ENCODE measurements around the gene ARHGAP45. TPM values are rescaled to one million over a fixed set of nuclear protein-coding genes. Genes with fewer than 3 reads are reported as not detected.

The ARHGAP45 gene
- total and polyA plus RNA-seq, 2 donors from 2014 or later: 11.8 to 50.0 TPM

DNA sequence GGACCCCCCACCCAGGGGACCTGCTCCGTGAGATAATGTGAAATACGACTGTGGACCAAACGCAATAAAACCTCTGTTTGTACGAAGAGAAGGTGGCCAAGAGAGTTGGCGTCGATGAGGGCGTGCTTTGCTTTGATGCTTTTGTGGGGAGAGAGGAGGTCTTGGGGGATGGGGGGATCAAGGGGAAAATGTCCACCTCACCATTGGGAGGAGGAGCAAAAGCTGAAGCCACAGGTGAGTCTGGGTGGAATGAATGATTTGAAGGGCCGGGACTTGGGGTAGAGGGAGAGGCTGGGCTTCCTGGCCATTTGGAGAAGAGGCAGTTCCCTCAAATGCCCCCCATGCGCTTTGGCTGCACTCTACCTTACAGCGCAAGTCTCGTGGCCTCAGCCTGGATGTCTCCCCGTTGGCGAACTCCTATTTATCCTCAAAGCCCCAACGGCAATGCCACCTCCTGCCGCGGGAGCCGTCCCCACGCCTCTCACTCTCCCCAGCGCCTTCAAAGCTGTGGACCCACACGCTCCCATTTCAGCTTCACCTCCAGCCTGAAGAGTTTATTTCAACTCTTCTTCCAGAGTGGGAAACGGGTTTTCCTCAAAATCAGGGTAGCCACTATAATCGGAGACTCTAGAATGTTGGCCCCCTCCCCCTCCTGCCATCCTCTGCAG lies 27.9 kb upstream of the ARHGAP45 start:
- TF ChIP-seq, protein P1, sequence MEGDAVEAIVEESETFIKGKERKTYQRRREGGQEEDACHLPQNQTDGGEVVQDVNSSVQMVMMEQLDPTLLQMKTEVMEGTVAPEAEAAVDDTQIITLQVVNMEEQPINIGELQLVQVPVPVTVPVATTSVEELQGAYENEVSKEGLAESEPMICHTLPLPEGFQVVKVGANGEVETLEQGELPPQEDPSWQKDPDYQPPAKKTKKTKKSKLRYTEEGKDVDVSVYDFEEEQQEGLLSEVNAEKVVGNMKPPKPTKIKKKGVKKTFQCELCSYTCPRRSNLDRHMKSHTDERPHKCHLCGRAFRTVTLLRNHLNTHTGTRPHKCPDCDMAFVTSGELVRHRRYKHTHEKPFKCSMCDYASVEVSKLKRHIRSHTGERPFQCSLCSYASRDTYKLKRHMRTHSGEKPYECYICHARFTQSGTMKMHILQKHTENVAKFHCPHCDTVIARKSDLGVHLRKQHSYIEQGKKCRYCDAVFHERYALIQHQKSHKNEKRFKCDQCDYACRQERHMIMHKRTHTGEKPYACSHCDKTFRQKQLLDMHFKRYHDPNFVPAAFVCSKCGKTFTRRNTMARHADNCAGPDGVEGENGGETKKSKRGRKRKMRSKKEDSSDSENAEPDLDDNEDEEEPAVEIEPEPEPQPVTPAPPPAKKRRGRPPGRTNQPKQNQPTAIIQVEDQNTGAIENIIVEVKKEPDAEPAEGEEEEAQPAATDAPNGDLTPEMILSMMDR (IDR thresholded peaks at IDR 0.05; ENCODE audit: borderline replicate concordance, extremely low read depth, insufficient read depth): no peak
- H3K4me1 ChIP-seq (ENCODE audit: control insufficient read depth in 2 of 3, insufficient read depth in 2 of 3, low read depth in 1 of 3, low read length in 3 of 3): peaks cover 0 to 19% (median 9%) of the 10 kb centered on the region in 3 donors
- DNase-seq (no peak), FAIRE-seq (no peak)
- peak overlapping the region in 1 of 3 donors; percentile 74 for H3K4me3 ChIP-seq (ENCODE audit: low read length in 3 of 3)
- no peak overlapping the region for H3K9ac ChIP-seq (ENCODE audit: low read length in 3 of 3)
- no peaks in the 10 kb centered on the region for H3K9me3 ChIP-seq (ENCODE audit: control insufficient read depth in 2 of 3, insufficient read depth in 1 of 3, low read length in 3 of 3)
- H3K36me3 ChIP-seq (ENCODE audit: control insufficient read depth in 2 of 3, insufficient read depth in 3 of 3, low read length in 3 of 3): no peaks in the 10 kb centered on the region
- H3K27me3 ChIP-seq (ENCODE audit: control insufficient read depth, insufficient read depth, low read length): no peaks in the 10 kb centered on the region
- no peak overlapping the region for H3K27ac ChIP-seq (ENCODE audit: low read depth in 2 of 2, low read length in 2 of 2)
- intact Hi-C loops (cut with DNase I): no loop called here

DNA sequence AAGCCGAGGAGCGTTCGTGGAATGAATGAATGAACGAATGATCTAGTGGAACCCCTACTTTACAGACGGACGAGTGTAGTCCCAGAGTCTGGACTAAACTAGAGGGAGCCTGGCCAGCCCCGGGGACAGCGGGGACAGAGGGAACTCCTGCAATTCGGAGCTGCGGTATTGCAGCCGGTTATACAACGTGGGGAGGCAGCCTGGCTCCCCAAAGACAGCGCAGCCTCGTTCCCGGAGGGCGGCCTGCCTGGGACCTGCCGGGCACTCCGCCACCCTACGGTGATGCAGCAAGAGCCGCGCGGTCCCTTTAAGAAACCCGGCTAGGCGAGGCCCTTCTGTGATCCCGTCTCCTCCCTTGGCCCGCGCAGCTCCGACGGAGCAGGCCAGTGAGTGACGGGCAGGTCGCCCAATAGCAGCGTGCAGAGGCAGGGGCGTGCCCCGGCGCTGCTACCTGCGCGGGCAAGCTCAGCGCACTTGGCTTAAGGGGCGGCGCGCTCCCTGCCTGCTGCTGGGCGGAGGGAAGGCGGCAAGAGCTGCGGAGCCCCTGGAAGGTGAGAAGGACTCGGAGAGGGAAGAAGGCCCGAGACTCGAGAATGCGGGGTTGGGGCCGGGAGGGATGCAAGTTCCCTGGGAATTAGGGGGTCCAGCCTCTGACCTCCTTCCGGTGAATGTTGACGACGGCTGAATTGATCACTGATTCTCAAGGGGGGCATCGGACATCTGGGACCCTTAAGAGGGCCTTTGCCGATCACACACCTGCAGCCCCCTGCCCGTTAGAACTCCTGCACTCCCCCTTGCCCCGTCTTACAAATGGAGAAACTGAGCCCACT lies 27.1 kb upstream of the ARHGAP45 start, which contains the start of gene ABCA7:
Gene ABCA7, plus strand, starts transcription at position 462 of the 830 bp plus-strand sequence. CDS start 1,255 bp downstream, outside the sequence.
- Histone ChIP-seq H3K27ac (ENCODE audit: low read depth in 2 of 2, low read length in 2 of 2) (peak within 1 kb of the TSS in 1 of 2 donors; percentile 43), H3K36me3 (ENCODE audit: control insufficient read depth in 2 of 3, insufficient read depth in 3 of 3, low read length in 3 of 3) (no peaks in the 10 kb centered on the region), H3K9me3 (ENCODE audit: control insufficient read depth in 2 of 3, insufficient read depth in 1 of 3, low read length in 3 of 3) (no peaks in the 10 kb centered on the region), H3K4me1 (ENCODE audit: control insufficient read depth in 2 of 3, insufficient read depth in 2 of 3, low read depth in 1 of 3, low read length in 3 of 3) (peaks cover 0 to 19% (median 9%) of the 10 kb centered on the region in 3 donors), H3K9ac (ENCODE audit: low read length in 3 of 3) (peak within 1 kb of the TSS; percentile 26 to 71 (median 27)), H3K4me3 (ENCODE audit: low read length in 3 of 3) (peak within 1 kb of the TSS; percentile 46 to 74 (median 51)), H3K27me3 (ENCODE audit: control insufficient read depth, insufficient read depth, low read length) (no peaks in the 10 kb centered on the region)
- intact Hi-C loops (cut with DNase I): no loop called here
- TF ChIP-seq, protein P1 (IDR thresholded peaks at IDR 0.05; ENCODE audit: borderline replicate concordance, extremely low read depth, insufficient read depth): peak; percentile 17
- DNase-seq: peak; percentile 98 to 99 (median 99)
- FAIRE-seq: no peak

DNA sequence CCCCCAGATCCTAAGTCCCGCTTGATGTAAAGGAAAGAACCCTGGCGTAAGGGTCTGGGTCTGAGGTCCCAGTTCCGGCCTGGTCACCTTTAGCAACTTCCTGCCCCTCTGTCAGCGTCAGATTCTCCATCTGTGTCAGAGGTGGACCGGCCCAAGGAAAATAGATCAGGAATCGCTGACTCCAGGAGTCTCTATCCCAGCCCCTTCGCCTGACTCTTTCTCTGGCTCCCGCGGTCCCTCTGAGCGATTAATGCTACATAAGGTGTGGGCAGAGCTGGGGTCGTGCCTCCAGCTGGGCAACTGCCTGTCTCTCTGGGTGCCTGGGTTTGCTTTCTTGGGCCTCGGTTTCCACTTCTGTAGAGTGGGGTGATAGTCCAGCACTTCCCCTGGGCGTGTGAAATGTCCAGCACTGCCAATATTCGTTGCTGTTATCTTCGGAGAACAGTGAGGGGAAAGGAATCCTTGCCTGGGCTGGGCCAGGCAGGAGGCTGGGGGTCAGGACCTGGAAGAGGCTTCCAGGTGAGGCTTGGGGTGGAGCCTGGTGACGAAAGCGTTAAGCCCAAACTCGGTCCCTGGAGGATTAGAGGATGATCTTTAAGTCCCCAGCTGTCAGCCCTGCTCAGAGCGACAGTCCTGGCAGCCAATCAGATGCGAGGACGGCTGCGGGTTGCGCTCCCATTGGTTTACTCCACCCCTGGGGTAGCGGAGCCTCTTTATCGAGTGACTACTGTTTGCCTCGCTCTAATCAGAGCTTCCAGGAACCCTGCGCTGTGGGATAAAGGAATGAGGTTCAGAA lies 26.3 kb upstream of the ARHGAP45 start:
- no peak for FAIRE-seq
- Histone ChIP-seq H3K4me1 (ENCODE audit: control insufficient read depth in 2 of 3, insufficient read depth in 2 of 3, low read depth in 1 of 3, low read length in 3 of 3) (peaks cover 0 to 19% (median 9%) of the 10 kb centered on the region in 3 donors), H3K9ac (ENCODE audit: low read length in 3 of 3) (peak overlapping the region in 2 of 3 donors; percentile 27 to 71), H3K27ac (ENCODE audit: low read depth in 2 of 2, low read length in 2 of 2) (peak overlapping the region in 1 of 2 donors; percentile 43), H3K36me3 (ENCODE audit: control insufficient read depth in 2 of 3, insufficient read depth in 3 of 3, low read length in 3 of 3) (no peaks in the 10 kb centered on the region), H3K9me3 (ENCODE audit: control insufficient read depth in 2 of 3, insufficient read depth in 1 of 3, low read length in 3 of 3) (no peaks in the 10 kb centered on the region), H3K27me3 (ENCODE audit: control insufficient read depth, insufficient read depth, low read length) (no peaks in the 10 kb centered on the region), H3K4me3 (ENCODE audit: low read length in 3 of 3) (peak overlapping the region; percentile 46 to 74 (median 51))
- DNase-seq: peak; percentile 88 to 95 (median 91)
- TF ChIP-seq, protein P1 (IDR thresholded peaks at IDR 0.05; ENCODE audit: borderline replicate concordance, extremely low read depth, insufficient read depth): no peak
- intact Hi-C loops (cut with DNase I): no loop called here

Measured in kidney (tissue), 14 donors.